HG02840 (cell line): ENCODE measurements around the gene CTSZ.
"Not testable (repeated sequence)": the region's sequence is repeated elsewhere in the genome, so short reads cannot be mapped to it uniquely, and the experiment has no call there.

Experiments used
- ATAC-seq: cut with Tn5 transposase; IDR thresholded peaks from one replicate; pipeline ENCODE4 v1.9.1; 2021; ENCODE audit warnings: mild to moderate bottlenecking, moderate library complexity, moderate number of reproducible peaks; ENCODE audit not compliant: unreplicated experiment, low FRiP score

CTSZ gene

DNA sequence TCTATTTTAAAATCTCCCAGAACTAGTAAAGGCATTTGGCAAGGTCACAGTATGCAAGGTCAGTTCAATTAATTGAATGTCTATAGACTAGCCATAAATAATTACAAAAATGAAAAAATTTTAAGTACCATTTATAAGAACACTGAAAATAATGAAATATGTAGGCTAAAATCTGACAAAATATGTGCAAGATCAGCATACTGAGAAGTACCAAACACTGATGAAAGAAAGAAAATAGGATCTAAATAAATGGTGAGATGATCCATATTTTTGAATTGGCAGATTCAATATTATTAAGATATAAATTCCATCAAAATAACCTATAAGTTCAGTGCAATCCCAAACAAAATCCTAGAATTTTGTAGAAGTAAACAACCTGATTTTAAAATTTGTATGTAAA is 54.0 kb downstream of the CTSZ start:
- ATAC-seq: no peak

GRCh38 chr20:58950603-58951002 is 56.5 kb downstream of the CTSZ start:
- ATAC-seq: no peak

DNA sequence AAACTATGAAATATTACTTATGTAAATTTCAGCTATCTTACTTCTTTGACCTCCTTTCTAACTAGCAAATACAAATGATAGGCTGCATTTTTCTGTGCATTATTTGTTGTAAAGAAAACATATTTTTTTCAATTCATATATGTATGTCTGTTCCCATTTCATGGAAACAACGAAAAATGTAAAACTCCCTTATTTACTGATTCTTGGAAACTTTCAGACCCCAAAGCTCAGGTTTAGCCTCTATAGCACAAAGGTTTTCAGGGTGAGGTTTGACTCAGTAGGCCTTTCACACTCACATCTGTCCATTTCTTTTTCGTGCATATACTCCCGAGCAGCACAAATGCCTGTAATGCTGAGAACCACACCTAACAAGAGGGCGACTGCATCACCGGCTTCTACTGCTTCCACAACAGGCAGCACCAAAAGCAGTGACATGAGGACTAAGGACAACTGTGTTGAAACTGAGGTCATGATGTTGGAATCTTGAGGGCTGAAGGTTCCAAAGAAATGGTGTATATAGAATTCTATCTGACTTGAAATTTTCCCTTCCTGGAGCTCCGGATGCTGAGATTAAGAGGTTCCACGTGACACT is 59.2 kb downstream of the CTSZ start:
- ATAC-seq: not testable (repeated sequence)

DNA sequence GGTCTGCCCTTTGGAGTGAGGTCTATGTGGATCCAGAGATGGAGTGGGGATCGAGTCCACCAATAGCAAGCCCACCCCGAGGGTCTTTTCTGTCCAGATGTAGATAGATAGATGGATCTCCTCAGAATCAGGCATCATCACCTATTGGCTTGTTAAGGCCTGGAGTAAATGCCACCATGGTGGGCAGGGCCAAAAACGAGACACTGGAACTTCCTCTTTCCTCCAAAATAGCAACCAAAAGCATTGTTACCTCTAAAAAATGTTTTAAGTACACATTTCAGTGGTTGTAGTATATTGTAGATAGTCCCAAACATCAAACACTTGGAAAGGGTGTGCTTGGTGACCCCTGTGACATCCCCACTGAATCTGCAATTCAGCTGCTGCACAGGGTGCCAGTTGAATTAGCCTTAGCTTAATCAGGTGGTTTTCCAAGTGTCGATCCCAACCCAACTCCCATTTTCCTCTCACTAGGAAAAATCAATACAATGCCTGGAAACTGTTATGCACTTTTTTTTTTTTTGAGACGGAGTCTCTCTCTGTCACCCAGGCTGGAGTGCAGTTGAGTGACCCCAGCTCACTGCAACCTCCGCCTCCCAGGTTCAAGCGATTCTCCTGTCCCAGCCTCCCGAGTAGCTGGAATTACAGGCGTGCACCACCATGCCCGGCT is 61.0 kb downstream of the CTSZ start:
- no peak for ATAC-seq
